NCI-H69 (cell line): Measurements from ENCODE around the gene CPAMD8.
"Not testable (repeated sequence)": the region's sequence is repeated elsewhere in the genome, so short reads cannot be mapped to it uniquely, and the experiment has no call there.

ENCODE experiments used
- DNase-seq: peaks from one replicate; lab custom pipeline; 2025; lab: John Stamatoyannopoulos, UW

CPAMD8 gene

DNA sequence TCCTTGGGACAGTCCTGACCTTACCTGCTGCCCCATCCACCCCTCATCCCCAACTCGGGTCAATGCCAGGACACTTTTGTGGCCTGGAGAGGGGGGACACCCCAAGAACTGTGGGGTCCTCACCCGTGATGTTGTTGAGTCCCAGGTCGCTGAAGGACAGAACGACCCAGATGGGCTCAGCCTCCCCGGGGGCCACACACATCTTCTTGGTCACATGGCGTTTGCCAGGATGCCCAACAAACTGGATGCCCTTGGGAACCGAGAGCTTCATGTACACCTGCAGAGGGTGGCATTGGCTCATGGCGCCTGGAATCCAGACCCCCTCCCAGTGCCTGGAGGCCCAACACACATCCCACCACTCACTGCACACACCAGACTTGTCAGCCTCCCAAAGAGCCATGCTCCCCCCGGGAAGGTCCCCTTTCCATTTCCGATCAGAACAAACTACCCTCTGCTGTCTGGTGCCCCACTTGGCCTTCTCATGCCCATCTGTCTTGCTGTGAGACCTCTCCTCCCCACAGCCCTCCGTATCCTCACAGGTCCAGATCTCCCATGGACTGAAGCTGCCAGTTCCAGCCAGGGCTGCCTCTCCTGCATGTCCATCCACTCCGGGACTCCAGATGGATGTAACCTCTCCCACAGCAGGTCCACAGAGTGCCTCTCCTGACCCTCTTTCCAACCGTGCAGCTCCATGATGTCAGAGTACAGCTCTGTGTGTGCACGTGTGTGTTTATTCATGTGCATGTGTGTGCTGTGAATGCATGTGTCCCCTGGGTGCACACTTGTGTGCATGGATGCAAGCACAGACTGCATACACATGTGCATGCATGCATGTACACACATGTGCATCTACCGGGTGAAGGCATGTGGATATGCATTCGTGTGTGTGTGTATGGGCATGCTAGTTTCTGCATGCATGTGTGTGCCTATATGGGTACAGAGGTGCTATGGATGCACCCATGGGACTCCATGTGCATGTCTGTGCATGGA lies 79.4 kb downstream of the CPAMD8 start:
- DNase-seq, result no peak

GRCh38 chr19:16945762-16946465 lies 80.7 kb downstream of the CPAMD8 start:
- DNase-seq, result no peak

- DNase-seq, result no peak
These were observed 81.3 kb downstream of the CPAMD8 start for GRCh38 chr19:16945364-16945714.

- DNase-seq, result no peak
These were observed 81.8 kb downstream of the CPAMD8 start for GRCh38 chr19:16944626-16945363.

- DNase-seq, result no peak
These were observed 82.5 kb downstream of the CPAMD8 start for GRCh38 chr19:16943942-16944625.

DNA sequence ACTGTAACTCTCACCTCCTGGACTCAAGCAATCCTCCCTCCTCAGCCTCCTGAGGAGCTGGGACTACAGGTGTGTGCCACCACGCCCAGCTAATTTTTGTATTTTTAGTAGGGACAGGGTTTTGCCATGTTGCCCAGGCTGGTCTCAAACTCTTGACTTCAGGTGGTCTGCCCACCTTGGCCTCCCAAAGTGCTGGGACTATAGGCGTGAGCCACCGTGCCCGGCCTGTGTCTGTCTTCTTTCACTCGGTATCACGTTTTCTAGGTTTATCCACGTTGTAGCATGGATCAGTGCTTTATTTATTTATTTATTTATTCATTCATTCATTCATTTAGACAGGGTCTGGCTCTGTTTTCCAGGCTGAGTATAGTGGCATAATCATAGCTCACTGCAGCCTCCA lies 83.5 kb downstream of the CPAMD8 start:
- not testable (repeated sequence) for DNase-seq

GRCh38 chr19:16942583-16942982 lies 84.0 kb downstream of the CPAMD8 start:
- DNase-seq, result no peak

DNA sequence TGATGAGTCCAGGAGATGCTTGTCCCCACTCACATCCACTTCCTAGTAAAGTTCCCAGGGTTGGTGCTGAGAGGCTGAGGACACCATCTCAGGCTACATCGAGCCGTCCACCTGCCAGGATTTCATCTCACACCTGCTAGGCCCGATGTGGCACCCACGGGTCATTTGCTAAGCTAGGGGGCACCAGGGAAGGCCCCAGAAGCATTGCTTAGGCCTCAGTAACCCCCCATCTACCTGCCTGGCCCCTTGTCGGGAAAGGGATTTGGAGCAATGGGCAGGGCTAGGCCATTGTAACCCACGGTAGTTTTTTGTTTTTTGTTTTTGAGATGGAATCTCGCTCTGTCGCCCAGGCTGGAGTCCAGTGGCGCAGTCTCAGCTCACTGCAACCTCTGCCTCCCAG lies 86.0 kb downstream of the CPAMD8 start:
- DNase-seq, result no peak

- DNase-seq, result not testable (repeated sequence)
These were observed 86.5 kb downstream of the CPAMD8 start for GRCh38 chr19:16940063-16940462.

DNA sequence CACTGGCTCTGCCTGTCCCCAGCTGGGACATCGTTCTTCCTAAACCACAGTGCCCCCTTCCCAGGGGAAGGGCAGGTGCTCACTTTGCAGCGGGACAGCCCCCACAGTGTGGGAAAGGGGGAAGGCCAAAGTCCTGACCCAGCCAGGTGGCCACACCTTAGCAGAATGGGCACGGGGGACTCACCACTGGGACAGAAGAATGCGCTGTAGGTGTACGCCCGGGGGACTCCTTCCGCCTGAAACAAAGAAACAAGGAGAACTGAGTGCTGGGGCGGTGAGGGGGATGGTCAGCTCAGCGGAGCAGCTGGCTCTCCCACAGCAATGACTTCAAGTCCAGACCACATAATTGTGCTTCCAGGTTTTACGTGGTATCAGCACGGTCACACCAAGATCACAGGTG lies 88.4 kb downstream of the CPAMD8 start:
- DNase-seq, result no peak

DNA sequence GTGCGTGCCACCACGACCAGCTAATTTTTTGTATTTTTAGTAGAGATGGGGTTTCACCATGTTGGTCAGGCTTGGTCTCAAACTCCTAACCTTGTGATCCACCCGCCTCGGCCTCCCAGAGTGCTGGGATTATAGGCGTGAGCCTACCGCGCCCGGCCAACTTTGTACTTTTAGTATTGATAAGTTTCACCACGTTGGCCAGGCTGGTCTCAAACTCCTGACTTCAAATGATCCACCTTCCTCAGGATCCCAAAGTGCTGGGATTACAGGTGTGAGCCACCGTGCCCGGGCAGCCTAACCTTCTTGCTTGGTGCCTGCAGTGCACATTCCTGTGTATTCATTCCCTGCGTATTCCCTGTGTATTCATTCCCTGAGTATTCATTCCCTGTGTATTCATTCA lies 88.8 kb downstream of the CPAMD8 start:
- DNase-seq, result not testable (repeated sequence)

- DNase-seq, result no peak
These were observed 89.7 kb downstream of the CPAMD8 start for GRCh38 chr19:16936901-16937300.

DNA sequence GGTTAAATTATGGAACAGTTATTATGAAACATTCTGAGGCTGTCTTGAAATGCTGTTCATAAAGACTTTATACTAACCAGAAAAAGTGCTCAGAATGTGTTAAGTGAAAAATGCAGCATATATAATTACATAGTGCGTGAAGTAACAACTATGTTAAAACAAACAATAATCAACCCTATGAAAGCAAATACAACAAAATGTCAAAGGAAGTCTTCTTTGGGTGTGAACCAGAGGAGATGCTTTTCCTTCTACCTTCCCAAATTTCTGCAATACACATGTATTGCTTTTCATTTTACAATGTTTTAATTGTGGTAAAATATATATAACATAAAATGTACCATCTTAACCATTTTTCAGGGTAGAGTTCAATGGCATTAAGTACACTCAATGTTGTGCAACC lies 92.1 kb downstream of the CPAMD8 start:
- no peak for DNase-seq

GRCh38 chr19:16931306-16931705 lies 95.3 kb downstream of the CPAMD8 start:
- DNase-seq, result no peak

DNA sequence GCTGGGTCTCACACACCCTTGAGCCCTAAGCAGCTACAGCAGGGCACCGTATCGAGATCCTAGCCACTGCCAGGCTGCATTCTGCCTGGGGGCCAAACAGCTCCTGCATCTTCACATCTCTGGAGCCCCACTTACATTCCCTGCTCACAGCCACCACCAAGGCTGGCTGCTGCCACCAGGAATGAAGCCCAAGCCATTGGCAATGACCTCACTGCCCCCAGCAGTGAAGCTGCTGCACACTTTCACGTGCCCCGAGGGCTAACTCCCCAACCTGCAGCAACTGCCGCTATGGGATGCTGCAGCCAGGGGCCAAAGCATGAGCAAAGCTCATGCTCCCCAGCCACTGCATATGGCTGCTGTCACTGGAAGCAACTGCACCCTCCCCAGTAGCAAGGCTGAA lies 95.9 kb downstream of the CPAMD8 start:
- DNase-seq, result no peak

- no peak for DNase-seq
These were observed 97.7 kb downstream of the CPAMD8 start for GRCh38 chr19:16928916-16929315.

DNA sequence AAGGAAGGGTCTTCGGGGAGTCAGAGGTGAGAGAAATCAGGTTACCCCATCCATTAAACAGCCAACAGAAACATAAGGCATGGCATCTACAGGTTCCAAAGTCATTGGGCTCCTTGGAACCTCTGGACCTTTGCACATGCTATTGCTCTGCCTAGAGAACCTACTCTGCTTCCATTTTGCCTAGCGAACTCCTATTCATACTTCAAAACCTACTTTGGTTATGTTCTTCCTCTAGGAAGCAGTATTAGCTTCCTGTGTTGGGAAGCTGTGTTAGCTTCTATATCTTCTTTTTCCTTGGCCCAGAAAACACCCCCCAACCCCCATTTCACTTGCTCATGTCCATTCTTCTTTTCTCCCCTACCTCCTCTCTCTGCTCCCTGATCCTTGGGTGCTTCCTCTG lies 98.3 kb downstream of the CPAMD8 start:
- DNase-seq, result no peak

DNA sequence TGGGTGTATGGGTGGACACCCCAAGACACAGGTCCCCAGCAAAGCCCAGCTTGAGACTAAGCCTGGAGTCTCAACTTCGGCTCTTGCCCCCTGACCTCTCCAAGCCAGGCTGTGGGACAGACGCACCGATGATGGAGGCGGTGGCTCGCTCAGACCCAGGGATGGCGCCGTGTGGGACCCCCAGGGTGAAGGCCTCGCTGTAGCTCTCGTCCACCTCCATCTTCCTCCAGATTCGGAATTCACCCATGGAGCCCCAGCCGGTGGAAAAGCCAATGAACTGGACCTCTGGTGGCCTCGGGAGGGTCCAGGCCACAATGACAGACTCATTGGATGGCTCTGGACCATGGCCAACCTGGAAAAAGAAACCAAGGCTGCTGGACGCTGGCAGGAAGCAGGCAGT lies 98.7 kb downstream of the CPAMD8 start:
- no peak for DNase-seq

DNA sequence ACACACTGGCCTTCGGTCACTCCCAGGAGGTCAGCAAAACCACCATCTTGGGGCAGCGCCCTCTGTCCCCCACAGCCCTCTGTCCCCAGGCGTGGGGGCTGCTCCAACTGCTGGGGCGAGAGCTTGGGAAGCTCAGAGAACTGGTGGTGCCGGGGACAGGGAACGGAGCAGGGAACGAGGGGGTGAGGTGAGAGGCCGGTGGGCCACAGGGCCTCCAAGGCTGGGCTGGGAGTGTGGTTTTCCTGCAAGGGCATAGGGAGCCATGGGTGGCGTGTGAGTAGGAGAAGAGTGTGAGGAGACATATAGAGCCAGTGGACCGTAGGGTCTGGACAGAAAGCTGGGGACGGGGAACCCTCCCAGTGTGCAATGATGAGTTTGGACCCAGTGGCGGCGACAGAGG lies 103.7 kb downstream of the CPAMD8 start:
- DNase-seq, result no peak

- no peak for DNase-seq
These were observed 104.0 kb downstream of the CPAMD8 start for GRCh38 chr19:16922592-16922934.

DNA sequence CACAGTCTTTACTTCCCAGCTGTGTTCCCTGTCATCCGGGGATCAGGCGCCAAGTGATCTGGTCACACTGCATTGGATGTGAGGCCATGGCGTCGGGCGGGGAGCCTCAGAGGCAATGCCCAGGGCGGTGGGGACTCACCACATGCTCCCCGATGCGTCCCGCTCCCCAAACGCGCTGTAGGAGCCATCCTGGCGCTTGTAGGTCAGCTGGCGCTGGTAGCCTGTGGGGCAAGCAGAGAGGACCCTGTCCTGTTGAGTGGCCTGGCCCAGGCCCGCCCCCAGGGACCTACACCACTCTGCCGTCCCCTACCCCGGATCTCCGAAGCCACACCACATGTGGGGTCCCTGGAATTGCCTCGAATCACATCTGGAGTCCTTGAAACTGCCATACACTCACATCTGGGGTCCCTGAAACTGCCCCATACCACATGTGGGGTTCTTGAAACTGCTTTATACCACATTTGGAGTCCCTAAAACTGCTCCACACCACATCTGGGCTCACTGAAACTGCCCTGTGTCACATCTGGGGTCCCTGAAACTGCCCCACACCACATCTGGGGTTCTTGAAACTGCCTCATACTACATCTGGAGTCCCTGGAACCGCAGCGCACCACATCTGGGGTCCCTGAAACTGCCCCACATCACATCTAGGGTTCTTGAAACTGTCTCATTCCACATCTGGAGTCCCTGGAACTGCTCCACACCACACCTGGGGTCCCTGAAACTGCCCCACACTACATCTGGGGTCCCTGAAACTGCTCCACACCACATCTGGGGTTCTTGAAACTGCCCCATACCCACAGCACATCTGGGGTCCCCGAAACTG lies 104.6 kb downstream of the CPAMD8 start:
- no peak for DNase-seq
